Suprapubic skin (tissue), 4 donors: ENCODE results near the gene ZNHIT2.

ENCODE experiments used
- EP300 ChIP-seq: sonication (generic); formaldehyde crosslinking; IDR thresholded peaks from one replicate; pipeline ENCODE4 v1.6.1; 2017; ENCODE audit warnings: antibody characterized with exemption
- POLR2A ChIP-seq, 2 donors: fragments of 450-650 bp; IDR thresholded peaks; one replicate each; pipeline ENCODE4 v1.6.1; 2017; ENCODE audit warnings: antibody characterized with exemption in 2 of 2, mild to moderate bottlenecking in 2 of 2, moderate library complexity in 2 of 2
- POLR2AphosphoS5 ChIP-seq, 3 donors: sonication (generic); formaldehyde crosslinking; IDR thresholded peaks; one replicate each; pipeline ENCODE4 v1.6.1; 2017; ENCODE audit warnings: antibody characterized with exemption in 3 of 3
- TF ChIP-seq, protein P1 (sequence below), 2 donors: fragments of 200-600 bp in 1 of 2; fragments of 450-650 bp in 1 of 2; sonication (generic) in 1 of 2; IDR thresholded peaks; one replicate each; pipeline ENCODE4 v1.5.1; 2016 to 2019; ENCODE audit warnings: antibody characterized with exemption in 2 of 2, mild to moderate bottlenecking in 1 of 2, moderate library complexity in 1 of 2

DNA sequence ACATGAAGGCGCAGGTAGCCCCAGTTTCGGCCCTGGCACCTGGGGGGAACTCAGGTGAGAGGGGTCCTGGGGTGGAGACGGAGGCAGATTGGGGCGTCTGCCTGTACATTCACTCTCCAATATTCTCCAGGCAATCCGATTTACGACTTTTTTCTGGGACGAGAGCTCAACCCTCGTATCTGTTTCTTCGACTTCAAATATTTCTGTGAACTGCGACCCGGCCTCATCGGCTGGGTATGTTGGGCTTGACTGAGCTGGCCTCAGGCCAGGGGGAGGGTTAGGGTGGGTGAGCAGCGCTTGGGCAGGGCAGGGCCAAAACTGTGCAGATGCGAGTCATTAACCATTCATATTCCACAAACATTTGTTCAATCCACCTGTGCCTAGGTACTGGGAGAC, 4.1 kb downstream of the ZNHIT2 start:
- TF ChIP-seq, protein P1, sequence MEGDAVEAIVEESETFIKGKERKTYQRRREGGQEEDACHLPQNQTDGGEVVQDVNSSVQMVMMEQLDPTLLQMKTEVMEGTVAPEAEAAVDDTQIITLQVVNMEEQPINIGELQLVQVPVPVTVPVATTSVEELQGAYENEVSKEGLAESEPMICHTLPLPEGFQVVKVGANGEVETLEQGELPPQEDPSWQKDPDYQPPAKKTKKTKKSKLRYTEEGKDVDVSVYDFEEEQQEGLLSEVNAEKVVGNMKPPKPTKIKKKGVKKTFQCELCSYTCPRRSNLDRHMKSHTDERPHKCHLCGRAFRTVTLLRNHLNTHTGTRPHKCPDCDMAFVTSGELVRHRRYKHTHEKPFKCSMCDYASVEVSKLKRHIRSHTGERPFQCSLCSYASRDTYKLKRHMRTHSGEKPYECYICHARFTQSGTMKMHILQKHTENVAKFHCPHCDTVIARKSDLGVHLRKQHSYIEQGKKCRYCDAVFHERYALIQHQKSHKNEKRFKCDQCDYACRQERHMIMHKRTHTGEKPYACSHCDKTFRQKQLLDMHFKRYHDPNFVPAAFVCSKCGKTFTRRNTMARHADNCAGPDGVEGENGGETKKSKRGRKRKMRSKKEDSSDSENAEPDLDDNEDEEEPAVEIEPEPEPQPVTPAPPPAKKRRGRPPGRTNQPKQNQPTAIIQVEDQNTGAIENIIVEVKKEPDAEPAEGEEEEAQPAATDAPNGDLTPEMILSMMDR (IDR thresholded peaks at IDR 0.05), result no peak
- TF ChIP-seq POLR2A (IDR thresholded peaks at IDR 0.05) (no peak), POLR2AphosphoS5 (IDR thresholded peaks at IDR 0.05) (no peak), EP300 (no peak)
